DMS153 treated with DMSO at 0.1 percent for 48 hours (cell line): ENCODE data around the gene MAGI3.
"Not testable (repeated sequence)": the region's sequence is repeated elsewhere in the genome, so short reads cannot be mapped to it uniquely, and the experiment has no call there.

Source experiments
- DNase-seq: peaks from one replicate; lab custom pipeline; 2025; ENCODE audit not compliant: unreplicated experiment; lab: John Stamatoyannopoulos, UW

Gene MAGI3

DNA sequence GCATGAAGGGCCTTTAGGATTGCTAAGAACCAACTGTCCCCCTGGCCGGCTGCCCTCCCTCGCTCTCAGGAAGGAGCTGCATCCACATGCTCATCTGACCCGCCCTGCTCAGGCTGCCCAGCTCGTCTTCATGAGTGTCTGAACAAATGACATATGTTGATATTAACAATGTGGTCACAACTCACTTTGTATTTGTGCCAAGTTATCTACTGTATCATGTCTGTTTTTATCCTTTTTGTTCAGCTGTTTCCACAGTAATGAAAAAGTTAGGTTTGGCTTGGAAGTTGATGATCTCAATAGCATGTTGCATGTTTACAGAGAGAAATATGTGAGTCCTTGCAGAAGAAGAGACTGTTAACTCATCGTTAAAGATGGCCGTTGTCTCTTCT, 293.8 kb downstream of the MAGI3 start:
- DNase-seq: no peak

DNA sequence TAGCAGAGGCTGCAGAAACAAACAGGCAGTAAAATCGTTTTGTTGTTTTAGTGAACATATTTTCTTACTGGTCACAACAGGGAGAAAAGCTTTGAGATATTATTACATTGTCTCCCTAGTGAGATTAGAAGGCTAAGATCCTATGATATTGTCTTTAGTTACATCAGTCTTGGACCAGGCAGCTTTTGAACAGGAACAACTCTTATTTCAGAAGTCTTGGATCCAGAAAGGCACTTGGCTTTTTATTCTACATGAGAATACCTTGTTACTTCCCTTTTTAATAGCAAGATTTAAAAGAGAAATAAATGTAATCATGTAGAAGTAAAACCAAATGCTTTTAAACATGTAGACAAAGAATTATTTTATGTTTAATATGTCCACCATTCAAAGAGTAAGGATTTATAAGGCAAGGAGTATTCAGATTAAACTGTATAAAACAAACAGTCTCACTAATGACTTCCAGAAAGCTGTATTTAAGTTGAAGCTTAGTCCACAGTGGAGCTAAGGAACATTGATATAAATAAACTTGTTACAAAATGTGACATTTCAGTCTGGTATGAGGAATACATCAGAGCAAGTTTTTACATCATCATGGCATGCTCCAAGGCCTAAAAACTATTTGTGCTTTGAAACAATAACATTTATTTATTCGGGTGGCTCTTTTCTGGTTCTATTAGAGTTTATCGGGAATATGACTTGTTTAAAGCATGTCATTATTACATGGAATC, 296.7 kb downstream of the MAGI3 start:
- no peak for DNase-seq

DNA sequence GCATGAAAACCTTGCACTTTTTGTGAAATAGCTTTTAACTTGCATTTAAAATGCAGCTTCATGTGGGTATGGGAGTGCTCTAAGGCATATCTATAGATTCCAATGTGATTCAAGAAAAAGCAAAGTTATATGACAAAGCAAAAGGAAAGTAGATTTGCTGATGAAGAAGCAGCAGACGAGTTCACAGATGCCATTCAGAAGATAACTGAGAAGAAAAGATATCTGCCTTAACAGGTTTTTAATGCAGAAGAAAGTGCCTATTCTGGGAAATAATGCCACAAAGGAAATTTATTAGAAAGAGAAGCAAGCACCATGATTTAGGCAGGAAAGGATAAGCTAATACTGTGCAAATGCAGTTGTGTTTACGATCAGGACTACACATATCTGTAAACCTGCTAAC, 300.9 kb downstream of the MAGI3 start:
- DNase-seq: no peak

DNA sequence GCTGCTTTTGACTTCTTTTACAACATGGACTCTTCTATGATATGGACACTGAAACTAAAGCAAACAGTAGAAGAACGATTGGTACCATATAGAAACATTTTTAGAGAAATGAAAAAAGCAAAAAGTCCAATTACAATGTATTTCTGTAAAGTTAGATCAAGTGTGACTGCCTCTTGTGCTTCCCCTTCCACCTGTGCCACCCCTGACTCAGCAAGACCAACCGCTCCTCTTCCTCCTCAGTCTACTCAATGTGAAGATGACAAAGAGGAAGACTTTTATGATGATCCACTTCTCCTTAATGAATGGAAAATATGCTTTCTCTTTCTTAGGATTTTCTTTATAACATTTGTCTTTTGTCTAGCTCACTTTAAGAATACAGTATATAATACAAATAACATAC, 302.0 kb downstream of the MAGI3 start:
- DNase-seq: no peak

DNA sequence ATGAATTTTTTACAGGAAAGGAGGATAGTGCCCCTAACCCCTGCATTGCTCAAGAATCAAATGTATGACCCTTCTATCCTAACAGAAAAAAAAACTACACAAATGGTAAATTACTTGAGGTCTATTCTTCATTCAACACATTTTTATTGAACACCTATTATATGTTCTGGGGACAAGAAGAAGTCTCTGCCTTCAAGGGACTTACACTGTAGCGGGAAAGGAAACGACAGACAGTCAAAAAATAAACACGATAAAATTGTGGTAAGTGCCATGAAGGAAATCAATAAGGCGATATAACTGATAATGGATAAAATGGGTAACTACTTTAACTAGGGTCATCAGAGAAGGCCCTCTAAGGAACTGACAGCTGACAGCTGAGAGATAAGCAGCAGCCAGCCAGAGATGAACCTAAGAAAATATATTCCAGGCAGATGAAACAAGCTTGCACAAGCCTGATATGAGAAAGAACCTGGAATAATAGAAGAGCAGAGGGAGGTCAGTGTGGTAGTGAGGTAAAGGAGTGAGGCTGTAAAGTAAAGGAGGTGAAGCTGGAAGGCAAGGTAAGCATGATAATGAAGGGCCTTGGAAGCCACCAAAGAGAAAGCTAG, 302.6 kb downstream of the MAGI3 start:
- DNase-seq: no peak

DNA sequence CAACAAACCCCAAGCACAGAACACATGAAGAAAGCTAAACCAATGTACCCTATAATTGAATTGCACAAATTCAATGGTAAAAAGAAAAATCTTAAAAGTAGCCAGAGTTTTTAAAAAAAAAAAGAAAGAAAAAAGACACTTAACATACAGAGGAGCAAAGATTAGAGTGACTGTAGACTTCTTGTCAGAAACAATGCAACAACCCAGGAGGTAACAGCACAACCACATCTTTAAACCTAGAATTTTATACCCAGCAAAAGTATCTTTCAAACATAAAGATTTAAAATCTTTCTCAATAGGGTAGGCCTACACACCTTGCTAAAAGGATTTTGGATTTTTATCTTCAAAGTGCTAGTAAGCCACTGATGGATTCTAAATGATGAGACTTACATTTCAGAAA, 304.6 kb downstream of the MAGI3 start:
- DNase-seq: no peak

DNA sequence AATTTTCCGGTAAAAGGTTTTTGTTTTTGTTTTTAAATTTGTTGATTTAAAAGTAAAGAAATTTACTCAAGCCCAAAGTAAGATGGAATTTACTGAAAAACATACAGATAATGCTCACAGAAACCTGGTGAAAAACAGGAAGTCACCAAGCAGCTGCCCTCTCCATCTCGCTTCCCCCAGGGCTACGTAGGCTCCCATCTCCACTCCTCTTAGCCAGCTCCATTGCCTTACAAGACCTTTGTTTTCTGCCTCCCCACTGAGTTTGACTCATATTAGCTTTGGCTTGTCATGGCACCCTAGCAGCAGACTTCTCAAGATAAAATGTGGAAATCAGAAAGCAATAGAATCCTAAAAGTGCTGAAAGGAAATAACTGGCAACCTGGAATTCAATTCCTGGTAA, 311.1 kb downstream of the MAGI3 start:
- DNase-seq: no peak

DNA sequence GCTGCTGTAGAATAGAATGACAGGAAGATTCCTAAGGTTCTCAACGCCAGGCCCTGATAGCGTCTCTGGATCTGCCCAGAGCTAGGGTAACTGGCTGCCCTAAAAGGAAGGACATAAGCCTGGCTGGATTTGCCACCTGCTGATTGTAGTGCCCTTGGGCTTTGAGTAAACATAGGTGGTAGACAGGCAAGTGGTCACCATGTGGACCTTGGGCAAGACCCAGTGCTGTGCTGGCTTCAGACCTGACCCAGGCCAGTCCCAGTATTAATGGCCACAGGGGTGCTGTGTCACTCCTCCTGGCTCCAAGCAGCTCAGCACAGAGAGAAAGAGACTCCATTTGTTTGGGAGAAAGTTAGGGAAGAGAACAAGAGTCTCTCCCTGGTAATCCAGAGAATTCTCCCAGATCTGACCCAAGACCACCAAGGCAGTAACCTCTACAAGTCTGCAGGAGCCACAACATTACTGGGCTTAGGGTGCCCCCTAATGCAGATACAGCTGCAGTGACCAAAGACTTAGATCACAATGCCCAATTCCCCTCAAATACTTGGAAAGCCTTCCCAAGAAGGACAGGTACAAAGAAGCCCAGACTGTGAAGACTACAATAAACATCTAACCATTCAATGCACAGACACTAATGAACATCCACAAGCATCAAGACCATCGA, 324.4 kb downstream of the MAGI3 start:
- no peak for DNase-seq

DNA sequence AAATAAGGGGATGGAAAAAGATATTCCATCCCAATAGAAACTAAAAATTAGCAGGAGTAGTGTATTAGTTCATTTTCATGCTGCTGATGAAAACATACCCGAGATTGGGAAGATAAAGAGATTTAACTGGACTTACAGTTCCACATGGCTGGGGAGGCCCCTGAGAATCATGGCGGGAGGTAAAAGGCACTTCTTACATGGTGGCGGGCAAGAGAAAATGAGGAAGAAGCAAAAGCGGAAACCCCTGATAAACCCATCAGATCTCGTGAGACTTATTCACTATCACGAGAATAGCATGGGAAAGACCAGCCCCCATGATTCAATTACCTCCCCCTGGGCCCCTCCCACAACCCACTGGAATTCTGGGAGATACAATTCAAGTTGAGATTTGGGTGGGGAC, 327.2 kb downstream of the MAGI3 start:
- DNase-seq: not testable (repeated sequence)

DNA sequence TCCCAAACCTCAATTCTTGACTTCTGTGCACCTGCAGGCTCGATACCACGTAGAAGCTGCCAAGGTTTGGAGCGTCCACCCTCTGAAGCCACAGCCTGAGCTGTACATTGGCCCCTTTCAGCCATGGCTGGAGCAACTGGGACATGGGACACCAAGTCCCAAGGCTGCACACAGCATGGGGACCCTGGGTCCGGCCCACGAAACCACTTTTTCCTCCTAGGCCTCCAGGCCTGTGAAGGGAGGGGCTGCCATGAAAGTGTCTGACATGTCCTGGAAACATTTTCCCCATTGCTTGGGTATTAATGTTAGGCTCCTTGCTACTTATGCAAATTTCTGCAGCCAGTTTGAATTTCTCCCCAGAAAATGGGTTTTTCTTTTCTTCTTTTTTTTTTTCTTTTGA, 328.3 kb downstream of the MAGI3 start:
- not testable (repeated sequence) for DNase-seq

DNA sequence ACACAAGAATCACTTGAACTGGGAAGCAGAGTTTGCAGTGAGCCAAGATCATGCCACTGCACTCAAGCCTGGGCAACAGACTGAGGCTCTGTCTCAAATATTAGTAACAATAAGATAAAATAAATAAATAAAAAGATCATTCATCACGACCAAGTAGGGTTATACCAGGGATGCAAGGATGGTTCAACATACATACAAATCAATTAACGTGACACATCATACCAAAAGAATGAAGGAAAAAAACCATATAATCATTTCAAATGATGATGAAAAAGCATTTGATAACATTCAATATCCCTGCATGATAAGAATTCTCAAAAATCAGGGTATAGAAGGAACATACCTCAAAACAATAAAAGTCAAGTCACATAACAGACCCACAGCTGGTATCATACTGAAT, 330.7 kb downstream of the MAGI3 start:
- no peak for DNase-seq

DNA sequence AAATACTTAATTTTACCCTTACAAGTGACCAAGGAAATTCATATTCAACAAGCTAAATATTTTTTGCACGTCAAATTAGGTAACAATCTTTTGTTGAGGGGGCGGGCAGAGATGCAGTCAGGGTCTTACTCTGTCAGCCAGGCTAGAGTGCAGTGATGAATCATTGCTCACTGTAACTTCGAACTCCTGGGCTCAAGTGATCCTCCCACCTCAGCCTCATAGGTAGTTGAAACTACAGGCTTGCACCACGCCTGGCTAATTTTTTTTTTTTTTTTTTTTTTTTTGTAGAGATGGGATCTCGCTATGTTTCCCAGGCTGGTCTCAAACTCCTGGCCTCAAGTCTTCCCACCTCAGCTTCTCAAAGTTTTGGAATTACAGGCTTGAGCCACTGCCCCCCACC, 342.5 kb downstream of the MAGI3 start:
- no peak for DNase-seq

DNA sequence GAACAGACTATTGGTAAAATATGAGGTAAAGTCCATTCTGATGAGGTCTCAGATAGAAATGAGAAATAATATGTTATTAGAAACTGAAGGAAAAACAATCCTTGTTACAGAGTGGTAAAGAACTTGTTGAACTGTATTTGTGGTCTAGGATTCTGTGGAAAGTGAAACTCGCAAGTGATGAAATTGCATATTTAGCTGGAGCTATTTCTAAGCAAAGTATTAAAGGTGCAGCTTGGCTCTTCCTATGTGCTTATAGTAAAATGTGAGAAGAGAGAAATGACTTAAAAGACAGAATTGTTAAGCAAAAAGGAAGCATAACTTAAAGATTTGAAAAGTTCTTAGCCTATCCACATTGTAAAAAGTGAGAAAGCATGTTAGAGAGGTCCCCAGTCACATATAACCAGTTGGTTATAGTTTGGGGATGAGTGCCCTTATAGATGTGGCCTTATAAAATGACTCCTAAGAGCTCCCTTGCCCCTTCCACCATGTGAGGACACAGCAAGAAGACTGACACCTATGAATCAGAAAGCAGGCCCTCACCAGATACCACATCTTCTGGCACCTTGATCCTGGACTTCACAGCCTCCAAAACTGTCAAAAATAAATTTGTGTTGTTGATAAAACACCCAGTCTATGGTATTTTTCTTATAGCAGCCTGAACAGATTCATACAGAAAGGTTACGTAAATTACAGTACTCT, 344.2 kb downstream of the MAGI3 start:
- no peak for DNase-seq
